MM.1S (cell line): ENCODE measurements around the gene CD38.
"Not testable (repeated sequence)": the region's sequence is repeated elsewhere in the genome, so short reads cannot be mapped to it uniquely, and the experiment has no call there.

Experiments
- DNase-seq: peaks from one replicate; pipeline ENCODE4 v3.0.0-alpha.2; 2015
- H2AFZ ChIP-seq: fragments of 300-600 bp; sonication (generic); 2 replicates; pipeline ENCODE4 v1.6.0; 2016; ENCODE audit warnings: antibody characterized with exemption, low read length
- H3F3A ChIP-seq: fragments of 300-600 bp; sonication (generic); 2 replicates; pipeline ENCODE4 v1.6.1; 2016; ENCODE audit warnings: mild to moderate bottlenecking, antibody characterized with exemption, low read length, moderate library complexity, mixed read lengths; ENCODE audit not compliant: insufficient read depth
- H3K27ac ChIP-seq: fragments of 300-600 bp; sonication (generic); 2 replicates; pipeline ENCODE4 v1.5.1; 2016; ENCODE audit warnings: mild to moderate bottlenecking, low read length
- H3K27me3 ChIP-seq: fragments of 300-600 bp; sonication (generic); replicated peaks from 2 replicates; pipeline ENCODE4 v1.6.0; 2016; ENCODE audit warnings: low read length; ENCODE audit not compliant: insufficient read depth
- H3K36me3 ChIP-seq: fragments of 300-600 bp; sonication (generic); replicated peaks from 2 replicates; pipeline ENCODE4 v1.6.1; 2016; ENCODE audit warnings: mild to moderate bottlenecking, low read length, mixed read lengths; ENCODE audit not compliant: insufficient read depth
- H3K4me1 ChIP-seq: fragments of 300-600 bp; sonication (generic); 2 replicates; pipeline ENCODE4 v1.6.1; 2016; ENCODE audit warnings: low read length, mixed read lengths
- H3K4me2 ChIP-seq: fragments of 300-600 bp; sonication (generic); 2 replicates; pipeline ENCODE4 v1.6.0; 2016; ENCODE audit warnings: low read depth, low read length
- H3K4me3 ChIP-seq: fragments of 300-600 bp; sonication (generic); 2 replicates; pipeline ENCODE4 v1.5.1; 2016; ENCODE audit warnings: low read length, mixed read lengths
- H3K79me2 ChIP-seq: fragments of 300-600 bp; sonication (generic); 2 replicates; pipeline ENCODE4 v1.6.1; 2016; ENCODE audit warnings: mixed run types, low read length, mixed read lengths
- H3K9ac ChIP-seq: fragments of 300-600 bp; sonication (generic); 2 replicates; pipeline ENCODE4 v1.6.1; 2016; ENCODE audit warnings: low read length, mixed read lengths
- H3K9me2 ChIP-seq: fragments of 300-600 bp; sonication (generic); replicated peaks from 2 replicates; pipeline ENCODE4 v1.6.1; 2016; ENCODE audit warnings: mild to moderate bottlenecking, low read length, mixed read lengths; ENCODE audit not compliant: insufficient read depth
- H3K9me3 ChIP-seq: fragments of 300-600 bp; sonication (generic); replicated peaks from 2 replicates; pipeline ENCODE4 v1.6.1; 2016; ENCODE audit warnings: mild to moderate bottlenecking, low read length, mixed read lengths; ENCODE audit not compliant: insufficient read depth
- H4K20me1 ChIP-seq: fragments of 300-600 bp; sonication (generic); 2 replicates; pipeline ENCODE4 v1.6.1; 2016; ENCODE audit warnings: mild to moderate bottlenecking, low read length, moderate library complexity, mixed read lengths; ENCODE audit not compliant: insufficient read depth
- CTCF ChIP-seq: fragments of 300-600 bp; sonication (generic); IDR thresholded peaks from 2 replicates; pipeline ENCODE4 v1.5.1; 2016; ENCODE audit warnings: antibody characterized with exemption, low read length, mixed read lengths
- EZH2 ChIP-seq: fragments of 300-600 bp; sonication (generic); optimal IDR thresholded peaks from 2 replicates; pipeline ENCODE3; 2017; ENCODE audit warnings: low read depth, mild to moderate bottlenecking, antibody characterized with exemption, low read length, mixed read lengths
- EZH2phosphoT487 ChIP-seq: fragments of 300-600 bp; sonication (generic); IDR thresholded peaks from 2 replicates; pipeline ENCODE4 v1.6.1; 2018; ENCODE audit warnings: antibody characterized with exemption, low read length

CD38 gene

GRCh38 chr4:15797320-15797719, 19.2 kb downstream of the CD38 start:
- H3K79me2 ChIP-seq = no peaks in the 10 kb centered on the region

GRCh38 chr4:15799141-15799540, 21.0 kb downstream of the CD38 start:
- no peak overlapping the region for H3K9ac ChIP-seq
- no peaks in the 10 kb centered on the region for H3K9me2 ChIP-seq
- H3K36me3 ChIP-seq = no peaks in the 10 kb centered on the region
- H3K4me3 ChIP-seq = no peak overlapping the region
- H3K9me3 ChIP-seq = no peaks in the 10 kb centered on the region
- no peak overlapping the region for H3K27ac ChIP-seq
- H3K4me1 ChIP-seq = peaks cover 26% of the 10 kb centered on the region
- no peaks in the 10 kb centered on the region for H3K27me3 ChIP-seq
- no peaks in the 10 kb centered on the region for H4K20me1 ChIP-seq
- no peaks in the 10 kb centered on the region for H3F3A ChIP-seq
- no peak overlapping the region for H2AFZ ChIP-seq
- no peak overlapping the region for H3K4me2 ChIP-seq
- H3K79me2 ChIP-seq = no peaks in the 10 kb centered on the region
- TF ChIP-seq EZH2 (no peak), EZH2phosphoT487 (no peak), CTCF (no peak)
- no peak for DNase-seq

More at GRCh38 chr4:15797320-15797719, 19.2 kb downstream of the CD38 start:
- no peak overlapping the region for H3K9ac ChIP-seq
- no peaks in the 10 kb centered on the region for H3K27me3 ChIP-seq
- H3F3A ChIP-seq = no peaks in the 10 kb centered on the region
- no peaks in the 10 kb centered on the region for H3K9me3 ChIP-seq
- no peak for TF ChIP-seq EZH2
- no peak for TF ChIP-seq EZH2phosphoT487
- no peak for TF ChIP-seq CTCF
- H3K9me2 ChIP-seq = no peaks in the 10 kb centered on the region
- H3K4me2 ChIP-seq = no peak overlapping the region
- H4K20me1 ChIP-seq = no peaks in the 10 kb centered on the region
- DNase-seq = no peak
- H3K36me3 ChIP-seq = no peaks in the 10 kb centered on the region
- peaks cover 16% of the 10 kb centered on the region; the same call in 1 of the 2 replicates for H3K4me1 ChIP-seq
- H2AFZ ChIP-seq = no peak overlapping the region
- no peak overlapping the region for H3K4me3 ChIP-seq
- no peak overlapping the region for H3K27ac ChIP-seq

GRCh38 chr4:15799701-15800100, 21.6 kb downstream of the CD38 start:
- Histone ChIP-seq H3K9me2 (no peaks in the 10 kb centered on the region), H3K4me3 (no peak overlapping the region), H3K4me1 (peaks cover 23% of the 10 kb centered on the region), H3K27ac (no peak overlapping the region), H3K4me2 (no peak overlapping the region), H3F3A (no peaks in the 10 kb centered on the region), H3K27me3 (no peaks in the 10 kb centered on the region), H3K36me3 (no peaks in the 10 kb centered on the region), H3K9me3 (no peaks in the 10 kb centered on the region), H3K79me2 (no peaks in the 10 kb centered on the region), H2AFZ (no peak overlapping the region), H3K9ac (no peak overlapping the region), H4K20me1 (no peaks in the 10 kb centered on the region)
- no peak for DNase-seq
- no peak for TF ChIP-seq CTCF
- no peak for TF ChIP-seq EZH2
- TF ChIP-seq EZH2phosphoT487 = no peak

- not testable (repeated sequence) for H3K79me2 ChIP-seq, H3K4me2 ChIP-seq, H3F3A ChIP-seq
Observed at GRCh38 chr4:15802497-15802896, 24.4 kb downstream of the CD38 start.

More at GRCh38 chr4:15802497-15802896, 24.4 kb downstream of the CD38 start:
- not testable (repeated sequence) for H3K36me3 ChIP-seq, H3K9me2 ChIP-seq, H3K4me3 ChIP-seq, H3K9ac ChIP-seq, H4K20me1 ChIP-seq, H2AFZ ChIP-seq, DNase-seq, H3K9me3 ChIP-seq, H3K27me3 ChIP-seq, H3K27ac ChIP-seq
- peaks cover 31% of the 10 kb centered on the region for H3K4me1 ChIP-seq
